NCI-H460 (cell line): ENCODE results near the gene CDH16. TPM values are rescaled to one million over a fixed set of nuclear protein-coding genes. Genes with fewer than 3 reads are reported as not detected.
"Not testable (repeated sequence)": the region's sequence is repeated elsewhere in the genome, so short reads cannot be mapped to it uniquely, and the experiment has no call there.

Experiments used
- DNase-seq: peaks from one replicate; pipeline ENCODE4 v3.0.0-alpha.2; 2016; ENCODE audit warnings: low read depth; ENCODE audit errors: extremely low read depth
- total RNA-seq: library from RNA; depleted of rRNA; stranded (reverse); fragments of >200 nt; shearing (Covaris generic); gene quantifications from 2 replicates; pipeline ENCODE4 v1.2.3, GENCODE V29; 2014; rRNA removed

The CDH16 gene
- total RNA-seq, 1 experiment from 2014 or later: not detected

DNA sequence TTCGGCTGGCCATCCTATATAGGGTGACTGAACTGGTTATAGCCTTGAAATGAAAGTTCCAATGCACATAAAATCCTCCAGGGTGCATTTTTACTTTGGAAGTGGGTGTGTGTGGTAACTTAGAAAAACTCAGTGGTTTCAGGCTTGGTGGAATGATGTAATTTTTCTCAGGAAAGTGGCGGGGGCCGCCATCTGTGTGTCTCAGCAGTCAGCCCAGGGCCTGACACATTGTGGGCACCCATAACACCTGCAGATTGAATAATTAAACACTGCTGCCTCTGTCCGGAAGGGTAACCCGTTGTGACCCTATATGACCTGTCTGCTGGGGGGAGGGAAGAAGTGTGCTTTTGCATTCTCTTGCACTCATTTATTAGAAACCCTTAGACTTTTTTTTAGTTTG lies 40.6 kb downstream of the CDH16 start:
- no peak for DNase-seq

DNA sequence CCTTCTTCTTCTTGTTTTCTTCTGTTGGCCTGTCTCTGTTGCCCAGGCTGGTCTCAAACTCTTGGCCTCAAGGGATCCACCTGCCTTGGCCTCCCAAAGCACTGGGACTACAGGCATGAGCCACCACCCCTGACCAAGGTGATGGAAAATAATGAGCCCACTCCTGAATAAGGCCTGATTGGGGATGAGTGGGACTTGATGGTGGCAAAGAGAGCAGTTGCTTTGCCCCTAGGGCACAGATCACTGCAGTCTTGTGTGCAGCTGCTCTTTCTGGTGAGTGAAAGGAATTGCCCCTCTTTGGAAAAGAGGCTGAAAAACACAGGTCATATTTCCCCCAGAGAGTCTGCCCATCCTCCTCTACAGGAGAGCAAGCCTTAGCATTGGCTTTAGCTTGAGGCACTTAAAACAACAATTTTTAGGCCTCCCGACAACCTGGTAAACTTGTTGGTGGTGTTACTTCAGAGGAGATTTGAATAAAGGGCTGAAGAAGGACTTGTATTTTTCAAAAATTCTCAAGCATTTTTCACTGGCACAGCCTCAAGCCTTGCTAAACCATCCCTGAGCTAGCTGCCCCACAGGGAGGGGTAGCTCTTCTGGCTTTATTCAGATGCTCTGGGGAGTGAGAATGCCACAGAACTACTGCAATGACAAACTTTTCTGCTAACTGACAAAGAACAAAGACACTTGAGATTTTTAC lies 44.5 kb downstream of the CDH16 start:
- no peak for DNase-seq

DNA sequence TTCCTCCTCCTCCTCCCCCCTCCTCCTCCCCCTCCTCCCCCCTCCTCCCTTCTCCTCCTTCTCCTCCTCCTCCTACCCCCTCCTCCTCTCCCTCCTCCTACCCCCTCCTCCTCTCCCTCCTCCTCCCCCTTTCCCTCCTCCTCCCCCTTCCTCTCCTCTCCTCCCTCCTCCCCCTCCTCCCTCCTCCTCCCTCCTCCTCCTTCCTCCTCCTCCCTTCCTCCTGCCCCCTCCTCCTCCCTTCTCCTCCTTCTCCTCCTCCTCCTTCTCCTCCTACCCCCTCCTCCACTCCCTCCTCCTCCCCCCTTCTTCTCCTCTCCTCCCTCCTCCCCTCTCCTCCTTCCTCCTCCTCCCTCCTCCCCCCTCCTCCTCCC lies 45.0 kb downstream of the CDH16 start:
- no peak for DNase-seq

DNA sequence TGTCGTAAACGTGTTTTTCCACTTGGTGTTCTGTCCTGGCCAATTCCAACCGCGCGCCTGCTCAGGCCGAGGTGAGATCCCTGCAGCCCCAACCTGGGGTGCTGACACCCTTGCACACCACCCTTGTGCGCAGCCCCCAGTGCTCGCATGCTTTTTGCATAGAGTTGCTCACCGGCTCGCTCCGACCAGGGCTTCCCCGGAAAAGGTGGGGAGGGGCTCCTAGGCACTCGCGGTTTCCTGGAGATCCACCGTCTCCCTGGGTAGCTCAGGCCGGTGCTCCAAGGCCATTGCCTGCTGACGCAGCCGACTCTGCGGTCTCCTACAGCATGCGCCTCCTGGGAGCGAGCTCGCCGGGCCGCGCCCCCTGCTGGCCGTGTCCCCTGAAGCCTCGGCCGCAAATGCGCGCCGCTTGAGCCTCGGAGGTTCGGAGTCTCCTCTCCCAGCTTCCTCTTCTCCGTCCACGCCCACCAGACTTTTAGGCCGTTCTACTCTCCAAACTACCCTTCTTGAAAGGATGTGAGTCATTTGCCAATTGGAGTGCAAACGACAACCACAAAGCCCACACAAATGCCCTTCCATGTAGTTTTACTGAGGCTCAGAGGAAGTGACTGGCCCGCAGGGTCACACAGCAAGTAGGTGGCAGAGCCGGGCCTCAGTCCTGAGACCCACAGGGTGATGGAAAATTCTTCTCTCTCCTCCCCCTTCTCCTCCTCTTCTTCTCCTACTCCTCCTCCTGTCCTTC lies 45.6 kb downstream of the CDH16 start:
- peak; percentile 92 for DNase-seq

DNA sequence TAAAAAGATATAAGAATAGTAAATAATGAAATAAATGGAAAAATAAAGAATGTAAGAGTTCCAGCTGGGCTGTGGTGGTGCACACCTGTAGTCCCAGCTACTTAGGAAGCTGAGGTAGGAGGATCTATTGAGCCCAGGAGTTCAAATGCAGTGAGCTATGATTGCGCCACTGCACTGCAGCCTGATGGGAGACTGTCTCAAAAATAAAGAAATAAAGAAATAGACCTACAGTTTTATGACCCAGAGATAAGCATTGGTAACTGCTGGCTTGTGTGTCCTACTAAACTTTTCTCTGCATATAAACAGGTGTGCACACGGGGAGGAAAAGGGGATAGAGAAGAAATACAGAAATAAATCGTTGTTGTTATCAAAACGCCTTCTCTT lies 46.1 kb downstream of the CDH16 start:
- no peak for DNase-seq

DNA sequence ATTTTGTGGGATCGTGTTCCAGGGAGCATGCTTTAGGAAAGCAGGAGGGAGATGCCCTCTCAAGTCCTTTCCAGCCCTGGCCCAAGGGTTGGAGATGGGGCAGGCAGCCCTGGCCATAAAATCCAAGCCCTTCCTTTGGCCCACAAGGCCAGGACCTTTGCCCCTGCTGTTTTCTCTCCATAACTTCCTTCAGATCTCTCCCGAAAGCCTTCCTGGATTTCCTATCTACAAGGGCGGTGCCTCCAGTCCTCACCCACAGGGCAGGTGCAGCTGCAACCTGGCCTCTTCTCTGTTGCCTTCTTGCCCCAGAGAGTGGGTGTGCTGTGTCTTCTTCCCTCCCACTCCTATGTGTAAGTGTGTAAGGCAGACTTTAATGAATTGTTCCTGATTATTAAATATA lies 46.8 kb downstream of the CDH16 start:
- no peak for DNase-seq

DNA sequence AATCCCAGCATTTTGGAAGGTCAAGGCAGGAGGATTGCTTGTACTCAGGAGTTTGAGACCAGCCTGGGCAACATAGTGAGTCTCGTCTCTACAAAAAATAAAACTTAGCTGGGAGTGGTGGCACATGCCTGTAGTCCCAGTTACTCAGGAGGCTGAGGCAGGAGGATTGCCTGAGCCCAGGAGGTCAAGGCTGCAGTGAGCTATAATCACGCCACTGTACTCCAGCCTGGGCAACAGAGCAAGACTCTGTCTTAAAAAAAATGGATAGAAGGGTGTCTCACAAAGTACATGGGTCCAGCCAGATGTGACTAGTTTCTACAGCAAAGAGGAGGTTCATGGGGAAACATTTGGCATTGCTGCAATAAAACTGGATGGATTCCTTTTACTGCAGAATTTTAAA lies 47.3 kb downstream of the CDH16 start:
- DNase-seq: not testable (repeated sequence)

DNA sequence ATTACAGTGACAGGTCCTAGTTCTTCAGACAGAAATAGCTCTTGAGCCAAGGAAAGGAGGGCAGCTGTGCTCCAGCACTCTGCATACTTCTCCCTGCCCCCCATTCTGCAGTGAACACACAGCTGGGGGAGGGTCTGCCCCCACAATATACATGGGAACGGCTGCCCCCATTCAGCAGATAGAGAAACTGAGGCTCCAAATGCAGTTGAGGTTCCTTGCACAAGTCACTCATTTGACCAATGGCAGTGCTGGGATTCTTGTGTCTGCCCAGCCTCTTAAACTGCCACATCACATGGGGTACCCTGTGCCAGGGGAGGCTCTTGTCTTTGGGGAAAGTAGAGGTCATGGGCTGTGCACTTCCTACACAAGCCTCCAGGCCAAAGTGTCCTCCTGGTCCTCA lies 49.3 kb downstream of the CDH16 start:
- DNase-seq: no peak

DNA sequence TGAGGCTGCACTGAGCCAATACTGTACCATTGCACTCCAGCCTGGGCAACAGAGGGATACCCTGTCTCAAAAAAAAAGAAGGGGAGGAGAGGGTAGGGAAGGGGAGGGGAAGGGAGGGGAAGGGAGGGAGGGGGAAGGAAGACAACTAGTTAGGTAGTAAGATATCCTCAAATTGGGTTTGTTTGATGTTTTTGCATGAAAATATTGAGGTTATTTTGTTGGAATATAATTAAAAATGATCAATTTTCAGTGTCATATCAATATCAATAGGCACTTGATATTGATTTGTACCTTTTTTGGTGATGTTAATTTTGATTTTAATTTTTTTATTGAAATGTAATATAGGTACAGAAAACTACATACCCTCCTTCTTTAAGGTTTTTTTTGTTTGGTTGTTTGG lies 55.0 kb downstream of the CDH16 start:
- no peak for DNase-seq

DNA sequence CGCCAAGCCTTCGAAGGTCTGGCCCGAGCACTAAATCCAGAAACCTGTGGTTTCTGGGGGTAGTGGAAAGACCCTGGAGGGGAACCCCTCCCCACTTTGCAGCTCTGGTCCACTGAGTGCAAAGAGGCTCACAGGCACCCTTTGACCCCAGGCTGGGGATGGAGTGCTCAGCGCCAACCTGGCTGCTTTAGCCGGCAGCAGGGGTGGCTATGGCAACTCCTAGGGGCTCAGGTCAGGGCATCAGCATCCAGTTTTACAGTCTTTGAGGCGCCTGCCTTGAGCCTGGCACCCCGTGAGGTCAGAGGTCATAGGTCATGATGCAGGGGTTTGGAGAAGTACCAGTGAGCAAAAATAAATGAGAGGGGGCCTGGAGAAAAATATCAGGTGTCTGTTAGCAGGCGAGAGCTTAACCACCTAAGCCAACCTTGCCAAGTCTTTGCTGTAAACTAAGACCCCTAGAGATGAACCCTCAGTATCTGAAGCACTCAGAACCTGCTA lies 56.6 kb downstream of the CDH16 start:
- DNase-seq: no peak

DNA sequence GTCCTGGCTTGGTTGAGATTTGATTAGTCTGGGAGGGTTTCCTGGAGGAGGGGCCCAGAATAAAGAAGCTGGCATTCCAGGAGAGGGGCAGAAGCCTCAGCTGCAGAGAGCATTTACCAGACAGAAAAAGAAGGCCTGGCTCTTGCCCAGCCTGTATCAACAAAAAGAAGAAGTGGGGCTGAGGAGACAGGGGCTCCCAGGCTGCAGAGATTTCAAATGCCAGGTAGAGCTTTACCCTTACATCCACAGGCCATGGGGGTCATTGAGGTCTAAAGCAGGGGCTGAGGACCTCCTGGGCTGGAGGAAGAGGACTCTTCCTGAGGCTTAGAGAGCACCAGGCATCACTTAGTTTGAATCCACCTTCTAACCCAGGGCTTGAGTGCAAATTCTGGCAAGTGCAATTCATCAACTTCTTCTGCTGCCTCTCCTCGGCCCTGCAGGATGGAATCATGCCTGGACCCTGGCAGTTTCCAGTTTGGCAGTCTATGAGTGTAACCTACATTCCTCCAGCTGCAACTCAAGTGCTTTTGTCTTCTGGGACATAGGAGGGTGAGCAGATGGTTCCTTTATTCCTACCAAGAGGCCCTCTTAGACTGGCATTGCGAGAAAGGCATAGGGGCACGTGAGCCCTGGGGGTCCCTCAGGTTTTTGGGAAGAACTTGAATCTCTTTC lies 59.2 kb downstream of the CDH16 start:
- DNase-seq: no peak

DNA sequence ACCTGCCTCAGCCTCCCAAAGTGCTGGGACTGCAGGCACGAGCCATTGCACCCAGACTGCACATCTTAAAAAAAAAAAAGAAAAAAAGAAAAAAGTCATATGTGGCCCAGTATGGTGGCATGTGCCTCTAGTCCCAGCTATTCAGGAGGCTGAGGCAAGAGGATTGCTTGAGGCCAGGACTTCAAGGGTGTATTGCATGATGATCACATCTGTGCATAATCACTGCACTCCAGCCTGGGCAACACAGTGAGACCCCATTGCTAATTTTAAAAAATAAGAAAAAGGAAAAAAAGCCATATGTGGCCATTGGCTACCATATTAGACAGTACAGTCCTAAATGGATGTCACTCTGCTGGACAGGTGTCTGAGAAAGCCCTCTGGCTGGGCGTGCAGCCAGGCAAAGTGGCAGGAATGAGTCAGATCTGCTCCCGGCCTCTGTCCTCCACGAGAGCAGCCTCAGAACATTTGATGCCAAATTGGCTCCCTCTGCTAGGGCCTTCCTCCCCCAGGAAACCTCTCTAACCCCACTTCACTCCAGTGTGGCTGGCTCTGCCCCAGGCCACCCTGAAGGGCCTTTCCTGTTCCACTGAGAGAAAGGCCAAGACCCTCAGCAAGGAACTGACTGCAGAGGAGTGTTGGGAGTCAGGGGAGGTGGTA lies 59.8 kb downstream of the CDH16 start:
- DNase-seq: no peak

Other genes starting within 250 kb of the CDH16 start
- gene CMTM4, start 222.1 kb downstream of the CDH16 start, total RNA-seq: 64.2 and 64.5 TPM in 2 replicates
- gene DYNC1LI2, start 167.3 kb downstream of the CDH16 start, total RNA-seq: 104 and 132 TPM in 2 replicates
- 0.20 TPM in 1 of 2 replicates, not detected in the other for gene TERB1, start 117.3 kb downstream of the CDH16 start, total RNA-seq
- 206 and 212 TPM in 2 replicates for gene NAE1, start 87.9 kb downstream of the CDH16 start, total RNA-seq
- not detected in 2 replicates for gene CA7, start 74.5 kb downstream of the CDH16 start, total RNA-seq
- 7.4 and 10.5 TPM in 2 replicates for gene PDP2, start 38.4 kb downstream of the CDH16 start, total RNA-seq
- gene RRAD, start 6.7 kb upstream of the CDH16 start, total RNA-seq: 0.57 and 0.66 TPM in 2 replicates
- 270 and 295 TPM in 2 replicates for gene CIAO2B, start 15.5 kb upstream of the CDH16 start, total RNA-seq
- gene CES2, start 16.6 kb upstream of the CDH16 start, total RNA-seq: 45.5 and 51.5 TPM in 2 replicates
- 0.42 and 0.55 TPM in 2 replicates for gene CES3, start 42.4 kb upstream of the CDH16 start, total RNA-seq
- not detected in 2 replicates for gene CES4A, start 69.7 kb upstream of the CDH16 start, total RNA-seq
- 99.5 and 111 TPM in 2 replicates for gene CBFB, start 110.3 kb upstream of the CDH16 start, total RNA-seq
- 35.0 and 36.8 TPM in 2 replicates for gene PHAF1, start 191.1 kb upstream of the CDH16 start, total RNA-seq
- 14.2 and 15.6 TPM in 2 replicates for gene B3GNT9, start 232.1 kb upstream of the CDH16 start, total RNA-seq
- gene TRADD, start 241.0 kb upstream of the CDH16 start, total RNA-seq: 19.5 and 20.0 TPM in 2 replicates
- 19.0 and 21.5 TPM in 2 replicates for gene FBXL8, start 241.1 kb upstream of the CDH16 start, total RNA-seq
- gene HSF4, start 245.9 kb upstream of the CDH16 start, total RNA-seq: 52.4 and 58.0 TPM in 2 replicates